ENCODE measurements around the gene CERT1.
"Not testable (repeated sequence)": the region's sequence is repeated elsewhere in the genome, so short reads cannot be mapped to it uniquely, and the experiment has no call there.

The CERT1 gene

DNA sequence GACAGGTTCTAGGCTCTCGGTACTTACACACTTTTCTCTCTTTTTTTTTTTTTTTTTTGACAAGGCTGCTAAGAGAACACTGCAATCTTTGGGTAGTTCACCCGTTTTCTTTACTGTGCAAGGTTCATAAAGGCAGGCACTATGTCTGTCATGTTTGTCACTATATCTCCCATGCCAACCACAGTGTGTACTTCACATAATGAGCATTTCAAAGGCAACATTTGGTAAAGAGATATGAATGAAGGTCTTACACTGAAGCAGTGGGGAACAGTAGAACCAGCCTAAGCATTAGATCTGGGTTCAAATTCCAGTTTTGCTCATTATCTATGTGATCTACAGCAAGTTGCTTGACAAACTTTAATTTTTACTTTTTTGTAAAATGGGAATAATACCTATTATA, 175.9 kb downstream of the CERT1 start:
- H3K4me3 ChIP-seq (ENCODE audit: insufficient read depth, low read depth, low read length, poor library complexity, severe bottlenecking), result no peak overlapping the region
- H3K36me3 ChIP-seq (ENCODE audit: control insufficient read depth, insufficient read depth, low read length), result peaks cover 3% of the 10 kb centered on the region
- no peaks in the 10 kb centered on the region for H3K27me3 ChIP-seq (replicated peaks; ENCODE audit: control insufficient read depth, insufficient read depth, low read length, poor library complexity, severe bottlenecking)
- H3K27ac ChIP-seq (ENCODE audit: insufficient read depth, low read length, poor library complexity, severe bottlenecking), result no peak overlapping the region
- H3K4me1 ChIP-seq (ENCODE audit: control insufficient read depth, insufficient read depth, low read length, poor library complexity, severe bottlenecking), result peaks cover 4% of the 10 kb centered on the region
- H3K9me3 ChIP-seq (ENCODE audit: control insufficient read depth, low read length), result no peaks in the 10 kb centered on the region
- DNase-seq, result no peak

DNA sequence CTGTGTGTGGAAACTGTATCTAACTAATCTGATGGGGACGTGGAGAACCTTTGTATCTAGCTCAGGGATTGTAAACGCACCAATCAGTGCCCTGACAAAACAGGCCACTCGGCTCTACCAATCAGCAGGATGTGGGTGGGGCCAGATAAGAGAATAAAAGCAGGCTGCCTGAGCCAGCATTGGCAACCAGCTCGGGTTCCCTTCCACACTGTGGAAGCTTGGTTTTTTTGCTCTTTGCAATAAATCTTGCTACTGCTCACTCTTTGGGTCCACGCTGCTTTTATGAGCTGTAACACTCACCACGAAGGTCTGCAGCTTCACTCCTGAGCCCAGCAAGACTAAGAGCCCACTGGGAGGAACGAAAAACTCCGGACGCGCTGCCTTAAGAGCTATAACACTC, 177.0 kb downstream of the CERT1 start:
- not testable (repeated sequence) for H3K4me3 ChIP-seq (ENCODE audit: insufficient read depth, low read depth, low read length, poor library complexity, severe bottlenecking); H3K27ac ChIP-seq (ENCODE audit: insufficient read depth, low read length, poor library complexity, severe bottlenecking); H3K27me3 ChIP-seq (replicated peaks; ENCODE audit: control insufficient read depth, insufficient read depth, low read length, poor library complexity, severe bottlenecking); H3K9me3 ChIP-seq (ENCODE audit: control insufficient read depth, low read length); DNase-seq; H3K4me1 ChIP-seq (ENCODE audit: control insufficient read depth, insufficient read depth, low read length, poor library complexity, severe bottlenecking); H3K36me3 ChIP-seq (ENCODE audit: control insufficient read depth, insufficient read depth, low read length)

DNA sequence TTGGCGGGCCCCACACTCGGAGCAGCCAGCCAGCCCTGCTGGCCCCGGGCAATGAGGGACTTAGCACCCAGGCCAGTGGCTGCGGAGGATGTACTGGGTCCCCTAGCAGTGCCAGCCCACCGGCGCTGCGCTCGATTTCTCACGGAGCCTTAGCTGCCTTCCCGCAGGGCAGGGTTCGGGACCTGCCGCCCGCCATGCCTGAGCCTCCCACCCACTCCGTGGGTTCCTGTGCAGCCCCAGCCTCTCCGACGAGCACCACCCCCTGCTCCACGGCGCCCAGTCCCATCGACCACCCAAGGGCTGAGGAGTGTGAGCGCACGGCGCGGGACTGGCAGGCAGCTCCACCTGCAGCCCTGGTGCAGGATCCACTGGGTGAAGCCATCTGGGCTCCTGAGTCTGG, 177.7 kb downstream of the CERT1 start:
- H3K4me1 ChIP-seq (ENCODE audit: control insufficient read depth, insufficient read depth, low read length, poor library complexity, severe bottlenecking); DNase-seq; H3K27ac ChIP-seq (ENCODE audit: insufficient read depth, low read length, poor library complexity, severe bottlenecking); H3K4me3 ChIP-seq (ENCODE audit: insufficient read depth, low read depth, low read length, poor library complexity, severe bottlenecking); H3K9me3 ChIP-seq (ENCODE audit: control insufficient read depth, low read length); H3K36me3 ChIP-seq (ENCODE audit: control insufficient read depth, insufficient read depth, low read length); H3K27me3 ChIP-seq (replicated peaks; ENCODE audit: control insufficient read depth, insufficient read depth, low read length, poor library complexity, severe bottlenecking): not testable (repeated sequence)

DNA sequence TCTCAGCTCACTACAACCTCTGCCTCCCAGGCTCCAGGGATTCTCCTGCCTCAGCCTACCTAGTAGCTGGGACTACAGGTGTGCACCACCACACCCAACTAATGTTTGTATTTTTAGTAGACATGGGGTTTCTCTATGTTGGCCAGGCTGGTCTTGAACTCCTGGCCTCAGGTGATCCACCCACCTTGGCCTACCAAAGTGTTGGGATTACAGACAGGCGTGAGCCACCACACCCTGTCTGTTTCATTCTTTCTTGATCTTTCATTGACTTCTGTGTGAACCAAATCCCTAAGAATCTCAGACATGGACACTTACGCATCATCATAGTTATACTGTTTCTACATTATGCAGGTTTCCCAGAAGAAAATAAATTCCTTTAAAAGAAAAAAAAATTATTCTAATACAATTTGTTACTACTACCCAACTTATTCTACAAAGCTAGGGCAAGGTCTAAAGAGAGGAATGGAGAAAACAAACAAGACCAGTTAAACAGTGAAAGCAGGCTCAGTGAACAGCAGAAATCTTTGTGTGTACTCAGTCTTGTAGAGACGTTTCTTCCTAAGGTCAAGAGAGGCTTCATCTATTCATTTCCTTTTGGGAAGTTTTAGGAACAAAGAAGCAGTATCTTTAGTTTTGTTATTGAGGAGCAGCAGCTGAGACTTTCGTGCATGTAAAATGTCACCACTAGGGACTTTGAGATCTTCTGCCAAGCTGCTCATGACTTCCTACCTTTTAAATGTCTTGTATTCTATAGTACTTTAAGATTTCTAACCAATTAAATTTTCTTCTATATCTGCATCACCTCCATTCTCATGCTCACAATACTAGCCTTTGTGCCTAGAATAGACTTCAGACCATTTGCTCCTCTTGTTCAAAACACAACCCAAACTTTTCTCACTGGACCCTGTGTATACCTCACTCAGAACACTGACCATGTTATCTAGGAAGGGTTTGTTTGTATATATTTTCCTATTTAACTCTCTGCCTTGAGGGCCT, 180.0 kb downstream of the CERT1 start:
- no peak for DNase-seq
- no peak overlapping the region for H3K27ac ChIP-seq (ENCODE audit: insufficient read depth, low read length, poor library complexity, severe bottlenecking)
- H3K4me1 ChIP-seq (ENCODE audit: control insufficient read depth, insufficient read depth, low read length, poor library complexity, severe bottlenecking), result no peaks in the 10 kb centered on the region
- no peaks in the 10 kb centered on the region for H3K9me3 ChIP-seq (ENCODE audit: control insufficient read depth, low read length)
- H3K27me3 ChIP-seq (replicated peaks; ENCODE audit: control insufficient read depth, insufficient read depth, low read length, poor library complexity, severe bottlenecking), result no peaks in the 10 kb centered on the region
- H3K4me3 ChIP-seq (ENCODE audit: insufficient read depth, low read depth, low read length, poor library complexity, severe bottlenecking), result no peak overlapping the region
- H3K36me3 ChIP-seq (ENCODE audit: control insufficient read depth, insufficient read depth, low read length), result no peaks in the 10 kb centered on the region

DNA sequence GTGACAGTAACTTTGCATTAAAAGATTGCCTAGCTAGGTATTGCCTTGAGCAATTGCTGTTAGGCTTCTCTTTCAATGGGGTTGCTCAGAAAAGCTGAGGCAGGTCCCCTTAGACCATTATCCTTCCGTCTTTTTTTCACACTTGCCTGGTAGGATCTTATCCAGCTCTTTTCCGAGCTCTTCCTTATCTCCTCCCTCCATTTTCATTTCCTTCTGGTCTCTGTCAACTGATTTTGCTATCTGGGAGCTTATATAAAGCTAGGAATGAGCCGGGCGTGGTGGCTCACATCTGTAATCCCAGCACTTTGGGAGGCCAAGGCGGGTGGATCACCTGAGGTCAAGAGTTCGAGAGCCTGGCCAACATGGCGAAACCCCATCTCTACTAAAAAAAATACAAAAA, 181.0 kb downstream of the CERT1 start:
- H3K4me1 ChIP-seq (ENCODE audit: control insufficient read depth, insufficient read depth, low read length, poor library complexity, severe bottlenecking), result no peaks in the 10 kb centered on the region
- H3K4me3 ChIP-seq (ENCODE audit: insufficient read depth, low read depth, low read length, poor library complexity, severe bottlenecking), result no peak overlapping the region

More for the DNA sequence above, 181.0 kb downstream of the CERT1 start:
- H3K9me3 ChIP-seq (ENCODE audit: control insufficient read depth, low read length), result no peaks in the 10 kb centered on the region
- H3K36me3 ChIP-seq (ENCODE audit: control insufficient read depth, insufficient read depth, low read length), result no peaks in the 10 kb centered on the region
- H3K27me3 ChIP-seq (replicated peaks; ENCODE audit: control insufficient read depth, insufficient read depth, low read length, poor library complexity, severe bottlenecking), result no peaks in the 10 kb centered on the region
- H3K27ac ChIP-seq (ENCODE audit: insufficient read depth, low read length, poor library complexity, severe bottlenecking), result no peak overlapping the region
- no peak for DNase-seq

All from effector memory CD4-positive, alpha-beta T cell (primary cell).